ENCODE results near the gene COPG2.

COPG2 gene

GRCh38 chr7:130708001-130708400 is 39.5 kb upstream of the COPG2 start:
- TF ChIP-seq TEAD4 (IDR thresholded peaks at IDR 0.05) (no peak), FOXM1 (IDR thresholded peaks at IDR 0.05; ENCODE audit: borderline replicate concordance, low read depth) (no peak), RAD21 (IDR thresholded peaks at IDR 0.05; ENCODE audit: low read depth) (no peak), TAF1 (IDR thresholded peaks at IDR 0.05; ENCODE audit: low read depth) (no peak), YY1 (IDR thresholded peaks at IDR 0.05; ENCODE audit: low read depth) (no peak), CREB1 (IDR thresholded peaks at IDR 0.05; ENCODE audit: low read depth) (no peak), TCF12 (IDR thresholded peaks at IDR 0.05; ENCODE audit: low read depth) (no peak)
- TF ChIP-seq, protein P1, sequence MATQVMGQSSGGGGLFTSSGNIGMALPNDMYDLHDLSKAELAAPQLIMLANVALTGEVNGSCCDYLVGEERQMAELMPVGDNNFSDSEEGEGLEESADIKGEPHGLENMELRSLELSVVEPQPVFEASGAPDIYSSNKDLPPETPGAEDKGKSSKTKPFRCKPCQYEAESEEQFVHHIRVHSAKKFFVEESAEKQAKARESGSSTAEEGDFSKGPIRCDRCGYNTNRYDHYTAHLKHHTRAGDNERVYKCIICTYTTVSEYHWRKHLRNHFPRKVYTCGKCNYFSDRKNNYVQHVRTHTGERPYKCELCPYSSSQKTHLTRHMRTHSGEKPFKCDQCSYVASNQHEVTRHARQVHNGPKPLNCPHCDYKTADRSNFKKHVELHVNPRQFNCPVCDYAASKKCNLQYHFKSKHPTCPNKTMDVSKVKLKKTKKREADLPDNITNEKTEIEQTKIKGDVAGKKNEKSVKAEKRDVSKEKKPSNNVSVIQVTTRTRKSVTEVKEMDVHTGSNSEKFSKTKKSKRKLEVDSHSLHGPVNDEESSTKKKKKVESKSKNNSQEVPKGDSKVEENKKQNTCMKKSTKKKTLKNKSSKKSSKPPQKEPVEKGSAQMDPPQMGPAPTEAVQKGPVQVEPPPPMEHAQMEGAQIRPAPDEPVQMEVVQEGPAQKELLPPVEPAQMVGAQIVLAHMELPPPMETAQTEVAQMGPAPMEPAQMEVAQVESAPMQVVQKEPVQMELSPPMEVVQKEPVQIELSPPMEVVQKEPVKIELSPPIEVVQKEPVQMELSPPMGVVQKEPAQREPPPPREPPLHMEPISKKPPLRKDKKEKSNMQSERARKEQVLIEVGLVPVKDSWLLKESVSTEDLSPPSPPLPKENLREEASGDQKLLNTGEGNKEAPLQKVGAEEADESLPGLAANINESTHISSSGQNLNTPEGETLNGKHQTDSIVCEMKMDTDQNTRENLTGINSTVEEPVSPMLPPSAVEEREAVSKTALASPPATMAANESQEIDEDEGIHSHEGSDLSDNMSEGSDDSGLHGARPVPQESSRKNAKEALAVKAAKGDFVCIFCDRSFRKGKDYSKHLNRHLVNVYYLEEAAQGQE (IDR thresholded peaks at IDR 0.05; ENCODE audit: low read depth): no peak

DNA sequence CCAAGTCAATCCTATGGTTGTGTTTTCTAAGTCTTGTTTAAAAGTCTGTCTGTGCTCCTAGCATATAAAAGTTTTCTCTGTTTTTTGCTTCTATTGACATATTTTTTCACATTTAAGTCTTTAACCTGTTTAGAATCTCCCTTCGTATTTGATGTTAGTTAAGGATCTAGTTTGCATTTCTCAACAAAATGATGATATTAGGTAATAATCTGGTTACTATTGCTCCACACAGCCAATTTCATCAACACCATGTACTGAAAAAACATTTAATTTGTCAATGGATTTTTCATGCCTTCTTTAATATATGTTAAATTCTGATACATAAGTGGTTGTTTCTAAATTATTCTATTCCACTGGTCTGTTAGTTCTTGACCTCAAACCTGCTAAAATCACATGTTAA is 35.3 kb upstream of the COPG2 start:
- no peak for TF ChIP-seq EGR1 (IDR thresholded peaks at IDR 0.05)
- TF ChIP-seq NFIC (IDR thresholded peaks at IDR 0.05): no peak

DNA sequence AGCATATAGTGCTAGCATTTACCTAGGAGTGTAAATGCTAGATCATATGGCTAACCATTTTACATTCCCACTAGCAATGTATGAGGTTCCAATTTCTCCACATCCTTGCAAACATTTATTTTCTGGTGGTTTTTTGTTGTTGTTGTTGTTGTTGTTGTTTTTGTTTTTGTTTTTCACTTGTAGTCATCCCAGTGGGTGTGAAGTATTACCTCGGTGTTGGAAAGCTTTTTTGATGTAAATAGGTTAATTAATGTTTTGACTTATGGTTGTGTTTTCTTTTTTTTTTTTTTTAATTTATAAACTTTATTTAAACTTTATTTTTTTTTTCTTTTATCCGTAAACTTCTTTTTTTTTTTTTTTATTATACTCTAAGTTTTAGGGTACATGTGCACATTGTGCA is 33.1 kb upstream of the COPG2 start:
- TF ChIP-seq, protein P2, sequence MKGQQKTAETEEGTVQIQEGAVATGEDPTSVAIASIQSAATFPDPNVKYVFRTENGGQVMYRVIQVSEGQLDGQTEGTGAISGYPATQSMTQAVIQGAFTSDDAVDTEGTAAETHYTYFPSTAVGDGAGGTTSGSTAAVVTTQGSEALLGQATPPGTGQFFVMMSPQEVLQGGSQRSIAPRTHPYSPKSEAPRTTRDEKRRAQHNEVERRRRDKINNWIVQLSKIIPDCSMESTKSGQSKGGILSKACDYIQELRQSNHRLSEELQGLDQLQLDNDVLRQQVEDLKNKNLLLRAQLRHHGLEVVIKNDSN (IDR thresholded peaks at IDR 0.05): no peak

DNA sequence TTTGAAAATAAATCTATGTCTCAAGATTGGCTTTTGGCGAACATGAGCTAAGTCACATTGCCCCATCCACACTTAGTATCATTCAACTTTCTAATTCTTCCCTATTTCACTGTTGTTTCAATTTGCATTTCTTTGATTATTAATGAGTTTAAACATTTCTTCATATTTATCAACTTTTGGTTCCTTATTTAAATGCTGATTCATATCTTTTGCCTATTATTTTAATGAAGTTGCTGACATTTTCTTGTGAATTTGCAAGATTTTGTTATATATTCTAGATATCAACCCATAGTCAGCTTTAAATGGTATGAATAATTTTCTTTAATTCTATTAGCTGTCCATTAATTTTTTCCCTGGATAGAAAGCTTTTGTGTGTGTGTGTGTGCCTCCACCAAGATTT is 32.2 kb upstream of the COPG2 start:
- TF ChIP-seq EP300 (IDR thresholded peaks at IDR 0.05; ENCODE audit: borderline replicate concordance) (no peak), ZBTB7A (IDR thresholded peaks at IDR 0.05; ENCODE audit: low read depth) (no peak), YY1 (IDR thresholded peaks at IDR 0.05; ENCODE audit: low read depth) (no peak), EGR1 (IDR thresholded peaks at IDR 0.05) (no peak)
- TF ChIP-seq, protein P1 (IDR thresholded peaks at IDR 0.05; ENCODE audit: low read depth): no peak

GRCh38 chr7:130699686-130700085 is 31.1 kb upstream of the COPG2 start:
- TF ChIP-seq, protein P2 (IDR thresholded peaks at IDR 0.05): peak; percentile 54
- TF ChIP-seq TCF12 (IDR thresholded peaks at IDR 0.05; ENCODE audit: low read depth): no peak

- no peak for TF ChIP-seq CEBPB (IDR thresholded peaks at IDR 0.05)
- no peak for TF ChIP-seq EP300 (IDR thresholded peaks at IDR 0.05; ENCODE audit: borderline replicate concordance)
- TF ChIP-seq CREB1 (IDR thresholded peaks at IDR 0.05; ENCODE audit: low read depth): no peak
- no peak for TF ChIP-seq TCF12 (IDR thresholded peaks at IDR 0.05; ENCODE audit: low read depth)
- no peak for TF ChIP-seq MAX (IDR thresholded peaks at IDR 0.05)
- TF ChIP-seq EGR1 (IDR thresholded peaks at IDR 0.05): no peak
- TF ChIP-seq YY1 (IDR thresholded peaks at IDR 0.05; ENCODE audit: low read depth): no peak
- TF ChIP-seq FOXM1 (IDR thresholded peaks at IDR 0.05; ENCODE audit: borderline replicate concordance, low read depth): no peak
- no peak for TF ChIP-seq TAF1 (IDR thresholded peaks at IDR 0.05; ENCODE audit: low read depth)
These were observed 29.3 kb upstream of the COPG2 start for GRCh38 chr7:130697820-130698219.

- TF ChIP-seq CREB1 (IDR thresholded peaks at IDR 0.05; ENCODE audit: low read depth): no peak
- TF ChIP-seq RAD21 (IDR thresholded peaks at IDR 0.05; ENCODE audit: low read depth): peak; percentile 58
These were observed 27.3 kb upstream of the COPG2 start for GRCh38 chr7:130695840-130696239.

DNA sequence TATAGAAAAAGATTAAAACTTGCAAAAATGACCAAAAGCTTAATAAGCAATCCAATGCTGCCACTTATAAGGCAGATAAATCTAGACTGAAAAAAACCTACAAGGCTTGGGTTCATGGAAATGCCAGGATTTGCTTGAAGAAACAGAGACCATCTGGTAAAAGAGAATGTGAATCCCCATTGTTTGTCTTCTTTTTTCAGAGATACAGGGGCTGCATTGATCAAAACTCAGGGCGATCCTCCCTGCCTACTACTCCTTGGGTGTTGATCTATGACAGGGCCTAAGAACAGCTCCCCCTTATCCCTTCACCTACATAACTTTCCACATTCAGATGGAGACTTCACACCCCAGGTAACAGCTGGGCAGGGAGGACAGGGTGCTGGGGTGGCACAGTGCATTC is 21.1 kb upstream of the COPG2 start:
- no peak for TF ChIP-seq TEAD4 (IDR thresholded peaks at IDR 0.05)

GRCh38 chr7:130683026-130683425 is 14.5 kb upstream of the COPG2 start:
- TF ChIP-seq TAF1 (IDR thresholded peaks at IDR 0.05; ENCODE audit: low read depth) (no peak), EGR1 (IDR thresholded peaks at IDR 0.05) (no peak), YY1 (IDR thresholded peaks at IDR 0.05; ENCODE audit: low read depth) (no peak), RAD21 (IDR thresholded peaks at IDR 0.05; ENCODE audit: low read depth) (no peak), FOXM1 (IDR thresholded peaks at IDR 0.05; ENCODE audit: borderline replicate concordance, low read depth) (no peak), NFIC (IDR thresholded peaks at IDR 0.05) (no peak), CREB1 (IDR thresholded peaks at IDR 0.05; ENCODE audit: low read depth) (no peak), EP300 (IDR thresholded peaks at IDR 0.05; ENCODE audit: borderline replicate concordance) (no peak), CEBPB (IDR thresholded peaks at IDR 0.05) (no peak), TCF12 (IDR thresholded peaks at IDR 0.05; ENCODE audit: low read depth) (no peak), TEAD4 (IDR thresholded peaks at IDR 0.05) (no peak), MAX (IDR thresholded peaks at IDR 0.05) (no peak), ZBTB7A (IDR thresholded peaks at IDR 0.05; ENCODE audit: low read depth) (no peak)
- TF ChIP-seq, protein P2 (IDR thresholded peaks at IDR 0.05): no peak
- TF ChIP-seq, protein P1 (IDR thresholded peaks at IDR 0.05; ENCODE audit: low read depth): no peak

Measured in Ishikawa (cell line).